Trophoblast cell (in vitro differentiated cells and primary cell): ENCODE results near the gene BACE1-AS. TPM values are rescaled to one million over a fixed set of nuclear protein-coding genes. Genes with fewer than 3 reads are reported as not detected.

Experiments
- DNase-seq, 2 donors: peaks; one replicate each; pipeline ENCODE4 v3.0.0-alpha.2; 2016
- H2AFZ ChIP-seq: 2 replicates; pipeline ENCODE4 v1.6.1; 2013; ENCODE audit warnings: low read length, moderate library complexity, mild to moderate bottlenecking; ENCODE audit not compliant: insufficient read depth, poor library complexity
- H2AK5ac ChIP-seq: 2 replicates; pipeline ENCODE4 v1.6.1; 2013; ENCODE audit warnings: mild to moderate bottlenecking, low read length
- H2BK120ac ChIP-seq: 2 replicates; pipeline ENCODE4 v1.6.1; 2013; ENCODE audit warnings: low read length, mild to moderate bottlenecking, moderate library complexity; ENCODE audit not compliant: insufficient read depth, poor library complexity
- H2BK12ac ChIP-seq: 2 replicates; pipeline ENCODE4 v1.6.1; 2013; ENCODE audit warnings: mild to moderate bottlenecking, low read length, moderate library complexity
- H2BK5ac ChIP-seq: 2 replicates; pipeline ENCODE4 v1.6.1; 2013; ENCODE audit warnings: low read length, low read depth, moderate library complexity, mild to moderate bottlenecking; ENCODE audit not compliant: poor library complexity
- H3K14ac ChIP-seq: 2 replicates; pipeline ENCODE4 v1.6.1; 2013; ENCODE audit warnings: mild to moderate bottlenecking, low read length
- H3K18ac ChIP-seq: 2 replicates; pipeline ENCODE4 v1.6.1; 2013; ENCODE audit warnings: mild to moderate bottlenecking, low read length
- H3K23ac ChIP-seq: 2 replicates; pipeline ENCODE4 v1.6.1; 2013; ENCODE audit warnings: low read length
- H3K27ac ChIP-seq: 2 replicates; pipeline ENCODE4 v1.5.1; 2013; ENCODE audit warnings: low read depth, mild to moderate bottlenecking, inconsistent platforms, low read length, moderate library complexity
- H3K27me3 ChIP-seq: 2 replicates; pipeline ENCODE4 v1.6.1; 2013; ENCODE audit warnings: inconsistent platforms, mild to moderate bottlenecking, low read length, moderate library complexity; ENCODE audit not compliant: insufficient read depth
- H3K36me3 ChIP-seq, 2 experiments: 1 replicate in 1 of 2; 2 replicates in 1 of 2; pipeline ENCODE4 v1.6.1; 2013; ENCODE audit warnings: low read length in 2 of 2, mild to moderate bottlenecking in 2 of 2, moderate library complexity in 1 of 2; ENCODE audit not compliant: insufficient read depth in 2 of 2, control insufficient read depth in 1 of 2
- H3K4ac ChIP-seq: 2 replicates; pipeline ENCODE4 v1.6.1; 2013; ENCODE audit warnings: low read depth, mild to moderate bottlenecking, low read length, moderate library complexity
- H3K4me1 ChIP-seq, 2 experiments: 1 replicate in 1 of 2; 2 replicates in 1 of 2; pipeline ENCODE4 v1.6.1; 2013; ENCODE audit warnings: low read length in 2 of 2, mild to moderate bottlenecking in 2 of 2, moderate library complexity in 1 of 2; ENCODE audit not compliant: insufficient read depth in 2 of 2, control insufficient read depth in 1 of 2
- H3K4me2 ChIP-seq: 2 replicates; pipeline ENCODE4 v1.6.1; 2013; ENCODE audit warnings: inconsistent platforms, mild to moderate bottlenecking, low read length, moderate library complexity
- H3K4me3 ChIP-seq: 2 replicates; pipeline ENCODE4 v1.5.1; 2013; ENCODE audit warnings: mild to moderate bottlenecking, low read depth, low read length, inconsistent platforms
- H3K79me1 ChIP-seq: one replicate; pipeline ENCODE4 v1.6.1; 2013; ENCODE audit warnings: low read length
- H3K79me2 ChIP-seq: 2 replicates; pipeline ENCODE4 v1.6.1; 2013; ENCODE audit warnings: low read length, mild to moderate bottlenecking; ENCODE audit not compliant: control insufficient read depth, insufficient read depth, poor library complexity
- H3K9ac ChIP-seq: 2 replicates; pipeline ENCODE4 v1.6.1; 2013; ENCODE audit warnings: mild to moderate bottlenecking, low read length
- H3K9me3 ChIP-seq: 2 replicates; pipeline ENCODE4 v1.6.1; 2013; ENCODE audit warnings: low read depth, mild to moderate bottlenecking, control low read depth, inconsistent platforms, low read length; ENCODE audit not compliant: insufficient read depth
- H4K12ac ChIP-seq: 2 replicates; pipeline ENCODE4 v1.6.1; 2013; ENCODE audit warnings: low read depth, mild to moderate bottlenecking, low read length, moderate library complexity
- H4K8ac ChIP-seq: 2 replicates; pipeline ENCODE4 v1.6.1; 2013; ENCODE audit warnings: low read depth, mild to moderate bottlenecking, low read length, moderate library complexity
- H4K91ac ChIP-seq: one replicate; pipeline ENCODE4 v1.6.1; 2013; ENCODE audit warnings: low read depth, mild to moderate bottlenecking, low read length, moderate library complexity
- WGBS: extraction: QIAGEN DNeasy Blood & Tissue Kit; methylation state at CpG from one replicate; pipeline ENCODE4 v1.1.7; 2013; ENCODE audit warnings: missing lambda C conversion rate; ENCODE audit not compliant: insufficient read length, insufficient coverage; ENCODE audit errors: extremely low coverage; 5-methylcytosine and 5-hydroxymethylcytosine counted together
- polyA plus RNA-seq: library from polyadenylated mRNA; stranded (reverse); fragments of 200-250 nt; gene quantifications from 2 replicates; pipeline ENCODE4 v1.2.3, GENCODE V29; 2013

BACE1-AS gene
- 4.5 and 5.2 TPM in 2 replicates for polyA plus RNA-seq

GRCh38 chr11:117290809-117291396, at the start of gene BACE1-AS:
BACE1-AS (plus strand) TSS chr11:117291346.
- no peak within 1 kb of the TSS for H2BK5ac ChIP-seq
- peaks cover 14 to 35% of the 10 kb centered on the region in 2 experiments for H3K36me3 ChIP-seq
- H3K4me1 ChIP-seq, result peaks cover 3 to 6% of the 10 kb centered on the region in 2 experiments
- no peak within 1 kb of the TSS for H4K91ac ChIP-seq
- no peak within 1 kb of the TSS for H3K4ac ChIP-seq
- no peaks in the 10 kb centered on the region for H3K27me3 ChIP-seq
- peaks cover 2% of the 10 kb centered on the region for H3K9me3 ChIP-seq
- no peak within 1 kb of the TSS for H2BK120ac ChIP-seq
- H3K9ac ChIP-seq, result no peak within 1 kb of the TSS
- H3K4me3 ChIP-seq, result peak within 1 kb of the TSS; percentile 18
- H2AK5ac ChIP-seq, result no peak within 1 kb of the TSS
- H3K79me2 ChIP-seq, result no peaks in the 10 kb centered on the region
- no peak within 1 kb of the TSS for H3K18ac ChIP-seq
- H3K79me1 ChIP-seq, result no peaks in the 10 kb centered on the region
- no CpG with 5 or more reads among the region's 8 CpGs for WGBS
- H2AFZ ChIP-seq, result no peak within 1 kb of the TSS
- no peak within 1 kb of the TSS for H2BK12ac ChIP-seq
- H4K8ac ChIP-seq, result no peak within 1 kb of the TSS
- no peak within 1 kb of the TSS for H3K23ac ChIP-seq
- no peak within 1 kb of the TSS for H3K4me2 ChIP-seq
- H3K14ac ChIP-seq, result no peak within 1 kb of the TSS
- H4K12ac ChIP-seq, result no peak within 1 kb of the TSS
- DNase-seq, result no peak
- no peak within 1 kb of the TSS for H3K27ac ChIP-seq

- no peak overlapping the region for H3K14ac ChIP-seq
- DNase-seq, result no peak
- H3K9me3 ChIP-seq, result no peaks in the 10 kb centered on the region
- H2AK5ac ChIP-seq, result no peak overlapping the region
- no peak overlapping the region for H4K8ac ChIP-seq
- H3K9ac ChIP-seq, result no peak overlapping the region
- no peaks in the 10 kb centered on the region for H3K79me1 ChIP-seq
- no peak overlapping the region for H4K91ac ChIP-seq
- H3K18ac ChIP-seq, result no peak overlapping the region
- H3K4ac ChIP-seq, result no peak overlapping the region
- no peak overlapping the region for H2BK5ac ChIP-seq
- H3K79me2 ChIP-seq, result no peaks in the 10 kb centered on the region
- no peak overlapping the region for H3K23ac ChIP-seq
- H3K36me3 ChIP-seq, result peaks cover 23 to 30% of the 10 kb centered on the region in 2 experiments
- no CpG with 5 or more reads among the region's 4 CpGs for WGBS
- no peak overlapping the region for H3K4me2 ChIP-seq
- no peak overlapping the region for H3K27ac ChIP-seq
- H3K27me3 ChIP-seq, result no peaks in the 10 kb centered on the region
- H3K4me3 ChIP-seq, result no peak overlapping the region
- no peak overlapping the region for H2BK12ac ChIP-seq
- no peak overlapping the region for H2BK120ac ChIP-seq
- no peak overlapping the region for H4K12ac ChIP-seq
- no peak overlapping the region for H2AFZ ChIP-seq
- no peaks in the 10 kb centered on the region for H3K4me1 ChIP-seq
Measured at GRCh38 chr11:117248341-117248740, 42.8 kb upstream of the BACE1-AS start.

- no peak overlapping the region for H2BK5ac ChIP-seq
- H4K91ac ChIP-seq, result no peak overlapping the region
- H4K8ac ChIP-seq, result no peak overlapping the region
- H3K36me3 ChIP-seq, result peaks cover 24 to 25% of the 10 kb centered on the region in 2 experiments
- no peak overlapping the region for H3K4ac ChIP-seq
- no CpG with 5 or more reads among the region's 4 CpGs for WGBS
- H3K79me2 ChIP-seq, result no peaks in the 10 kb centered on the region
- no peak overlapping the region for H3K4me3 ChIP-seq
- no peak overlapping the region for H2AK5ac ChIP-seq
- no peak for DNase-seq
- no peak overlapping the region for H2BK120ac ChIP-seq
- no peak overlapping the region for H3K14ac ChIP-seq
- H3K18ac ChIP-seq, result no peak overlapping the region
- no peak overlapping the region for H2AFZ ChIP-seq
- no peaks in the 10 kb centered on the region for H3K4me1 ChIP-seq
- H3K23ac ChIP-seq, result no peak overlapping the region
- no peaks in the 10 kb centered on the region for H3K27me3 ChIP-seq
- no peak overlapping the region for H3K27ac ChIP-seq
- H3K9ac ChIP-seq, result no peak overlapping the region
- H2BK12ac ChIP-seq, result no peak overlapping the region
- H3K9me3 ChIP-seq, result no peaks in the 10 kb centered on the region
- no peak overlapping the region for H3K4me2 ChIP-seq
- H4K12ac ChIP-seq, result no peak overlapping the region
- H3K79me1 ChIP-seq, result no peaks in the 10 kb centered on the region
Measured at GRCh38 chr11:117249571-117249970, 41.6 kb upstream of the BACE1-AS start.

- no peak overlapping the region for H3K9ac ChIP-seq
- no peaks in the 10 kb centered on the region for H3K4me1 ChIP-seq
- no peak overlapping the region for H2BK5ac ChIP-seq
- no peaks in the 10 kb centered on the region for H3K79me2 ChIP-seq
- H3K9me3 ChIP-seq, result no peaks in the 10 kb centered on the region
- H3K23ac ChIP-seq, result no peak overlapping the region
- no peak overlapping the region for H3K14ac ChIP-seq
- H3K4ac ChIP-seq, result no peak overlapping the region
- H3K79me1 ChIP-seq, result no peaks in the 10 kb centered on the region
- H3K27me3 ChIP-seq, result no peaks in the 10 kb centered on the region
- H2BK120ac ChIP-seq, result no peak overlapping the region
- no peak overlapping the region for H2AK5ac ChIP-seq
- peaks cover 14 to 21% of the 10 kb centered on the region in 2 experiments for H3K36me3 ChIP-seq
- H3K27ac ChIP-seq, result no peak overlapping the region
- H3K4me2 ChIP-seq, result no peak overlapping the region
- H3K18ac ChIP-seq, result no peak overlapping the region
- WGBS, result no CpG with 5 or more reads among the region's 10 CpGs
- no peak overlapping the region for H2BK12ac ChIP-seq
- no peak overlapping the region for H4K12ac ChIP-seq
- H4K91ac ChIP-seq, result no peak overlapping the region
- no peak overlapping the region for H2AFZ ChIP-seq
- H4K8ac ChIP-seq, result no peak overlapping the region
- H3K4me3 ChIP-seq, result no peak overlapping the region
- no peak for DNase-seq
Measured at GRCh38 chr11:117251506-117251905, 39.6 kb upstream of the BACE1-AS start.
